Endothelial cell of umbilical vein (primary cell): ENCODE results near the gene PRKACB. TPM values are rescaled to one million over a fixed set of nuclear protein-coding genes. Genes with fewer than 3 reads are reported as not detected.

ENCODE experiments used
- BruUV-seq: library from RNA; stranded (reverse); fragments of 400-500 nt; replicated peaks from 2 replicates; lab custom pipeline; 2021; lab: Mats Ljungman, UMichigan
- CTCF ChIA-PET: fragments of 300-600, 350-600 bp; sonication (Branson Sonifier 250); formaldehyde crosslinking; loops from one replicate; lab custom pipeline; 2021; ENCODE audit warnings: antibody characterized with exemption, inconsistent platforms; lab: Charles Lee
- POLR2A ChIA-PET: fragments of 300-600, 350-600 bp; sonication (Branson Sonifier 250); formaldehyde crosslinking; loops from one replicate; lab custom pipeline; 2021; ENCODE audit warnings: antibody characterized with exemption, inconsistent platforms; lab: Charles Lee
- DNase-seq: peaks from one replicate; pipeline ENCODE4 v3.0.0-alpha.2; 2011; ENCODE audit warnings: low read depth, low spot score
- FAIRE-seq: peaks from 2 replicates; lab custom pipeline; 2011; peaks lifted over from hg19 to GRCh38; lab: Jason Lieb, UNC
- H2AFZ ChIP-seq: 2 replicates; pipeline ENCODE4 v1.6.0; 2012; ENCODE audit warnings: low read depth, low read length, control low read depth, inconsistent platforms
- H3K27ac ChIP-seq: 2 replicates; pipeline ENCODE4 v1.5.1; 2011; ENCODE audit warnings: low read depth, mild to moderate bottlenecking, control low read depth, low read length, moderate library complexity; ENCODE audit not compliant: insufficient read depth
- H3K27me3 ChIP-seq, 2 experiments: 2 replicates each; pipeline versions ENCODE4 v1.6.0 to v1.6.1; 2011; ENCODE audit warnings: low read length in 2 of 2, mixed read lengths in 1 of 2; ENCODE audit not compliant: control insufficient read depth in 2 of 2, insufficient read depth in 2 of 2
- H3K36me3 ChIP-seq, 2 experiments: 2 replicates in 1 of 2; 3 replicates in 1 of 2; pipeline ENCODE4 v1.5.1; 2011; ENCODE audit warnings: low read length in 2 of 2, mild to moderate bottlenecking in 1 of 2, moderate library complexity in 1 of 2; ENCODE audit not compliant: control insufficient read depth in 2 of 2, insufficient read depth in 2 of 2; ENCODE audit errors: extremely low read depth in 1 of 2
- H3K4me1 ChIP-seq: 3 replicates; pipeline ENCODE4 v1.5.1; 2011; ENCODE audit warnings: mild to moderate bottlenecking, low read length; ENCODE audit not compliant: control insufficient read depth, insufficient read depth; ENCODE audit errors: extremely low read depth
- H3K4me2 ChIP-seq: 2 replicates; pipeline ENCODE4 v1.6.1; 2011; ENCODE audit warnings: low read length, control low read depth, mixed read lengths; ENCODE audit not compliant: insufficient read depth
- H3K4me3 ChIP-seq, 3 experiments: fragments of 200-600 bp in 1 of 3; sonication (generic), shearing (Covaris generic) in 1 of 3; replicated peaks in 1 of 3; 2 replicates each; pipeline ENCODE4 v1.5.1; 2011 to 2016; ENCODE audit warnings: control low read depth in 3 of 3, low read length in 3 of 3, mild to moderate bottlenecking in 2 of 3, inconsistent platforms in 1 of 3, low read depth in 1 of 3, moderate library complexity in 1 of 3; ENCODE audit not compliant: insufficient read depth in 1 of 3
- H3K79me2 ChIP-seq: 2 replicates; pipeline ENCODE4 v1.6.0; 2012; ENCODE audit warnings: low read length, inconsistent platforms; ENCODE audit not compliant: control insufficient read depth, insufficient read depth
- H3K9ac ChIP-seq: replicated peaks from 2 replicates; pipeline ENCODE3; 2011; ENCODE audit warnings: low read length, control low read depth; ENCODE audit not compliant: insufficient read depth; ENCODE audit errors: extremely low read depth
- H3K9me1 ChIP-seq: replicated peaks from 3 replicates; pipeline ENCODE4 v1.6.0; 2011; ENCODE audit warnings: mild to moderate bottlenecking, low read length; ENCODE audit not compliant: control insufficient read depth, insufficient read depth; ENCODE audit errors: extremely low read depth
- H3K9me3 ChIP-seq: replicated peaks from 2 replicates; pipeline ENCODE4 v1.5.1; 2012; ENCODE audit warnings: low read length, inconsistent platforms; ENCODE audit not compliant: control insufficient read depth, insufficient read depth
- H4K20me1 ChIP-seq: replicated peaks from 2 replicates; pipeline ENCODE3; 2011; ENCODE audit warnings: mild to moderate bottlenecking, low read length; ENCODE audit not compliant: control insufficient read depth, insufficient read depth; ENCODE audit errors: extremely low read depth
- CTCF ChIP-seq, 2 donors: IDR thresholded peaks; 1 replicate in 1 of 2; 2 replicates in 1 of 2; pipeline ENCODE4 v1.5.1; 2011; ENCODE audit warnings: low read length in 2 of 2, mild to moderate bottlenecking in 2 of 2, moderate library complexity in 2 of 2, control low read depth in 1 of 2, inconsistent platforms in 1 of 2, low read depth in 1 of 2; ENCODE audit not compliant: insufficient read depth in 1 of 2; ENCODE audit errors: extremely low read depth in 1 of 2
- EZH2 ChIP-seq: IDR thresholded peaks from 2 replicates; pipeline ENCODE4 v1.6.1; 2012; ENCODE audit warnings: borderline replicate concordance, low read depth, mild to moderate bottlenecking, moderate library complexity, low read length, inconsistent platforms; ENCODE audit not compliant: severe bottlenecking
- FOS ChIP-seq: IDR thresholded peaks from 2 replicates; pipeline ENCODE4 v1.6.1; 2011; ENCODE audit warnings: mild to moderate bottlenecking, low read length, moderate library complexity, borderline replicate concordance; ENCODE audit not compliant: insufficient read depth
- GATA2 ChIP-seq: IDR thresholded peaks from 2 replicates; pipeline ENCODE4 v1.7.0; 2011; ENCODE audit warnings: low read depth, mild to moderate bottlenecking, moderate library complexity, mixed read lengths, low read length; ENCODE audit not compliant: insufficient read length, insufficient read depth
- JUN ChIP-seq: IDR thresholded peaks from 2 replicates; pipeline ENCODE4 v1.6.1; 2011; ENCODE audit warnings: borderline replicate concordance, low read depth; ENCODE audit not compliant: insufficient read length, insufficient read depth
- MAX ChIP-seq: IDR thresholded peaks from 2 replicates; pipeline ENCODE4 v1.6.1; 2011; ENCODE audit not compliant: insufficient read depth, insufficient read length
- MYC ChIP-seq: IDR thresholded peaks from one replicate; pipeline ENCODE4 v1.6.1; 2011; ENCODE audit warnings: mild to moderate bottlenecking, low read depth, low read length
- POLR2A ChIP-seq: IDR thresholded peaks from 2 replicates; pipeline ENCODE4 v1.6.1; 2012; ENCODE audit warnings: low read depth, mild to moderate bottlenecking, control low read depth, low read length
- POLR2AphosphoS5 ChIP-seq: IDR thresholded peaks from 2 replicates; pipeline ENCODE4 v1.6.1; 2012; ENCODE audit warnings: low read depth, mild to moderate bottlenecking, control low read depth, low read length, moderate library complexity; ENCODE audit not compliant: insufficient read depth
- dilution Hi-C: fragments of 300-500 bp; cut with MboI; formaldehyde crosslinking; loops from one replicate; pipeline ENCODE4 v1.15.0; 2019; ENCODE audit warnings: low sequenced_read_pairs; ENCODE audit not compliant: extremely low pct_ligation_motif_present
- intact Hi-C: fragments of 100-400 bp; cut with micrococcal nuclease; formaldehyde crosslinking; loops from one replicate; pipeline ENCODE4 v1.10.0; 2022
- polyA plus RNA-seq, 4 experiments: library from polyadenylated mRNA; depleted of rRNA in 3 of 4; stranded (reverse) in 3 of 4; unstranded in 1 of 4; fragments of >200 nt; gene quantifications; 2 replicates each; pipeline versions ENCODE4 v1.2.1 to v1.2.3, GENCODE V29; 2011 to 2012; ENCODE audit warnings: missing spikeins in 1 of 4
- total RNA-seq: library from RNA; stranded (reverse); gene quantifications from 2 replicates; pipeline ENCODE4 v1.2.3, GENCODE V29; 2021

The PRKACB gene
- total and polyA plus RNA-seq, 2 donors (not counting 3 experiments of a cell fraction or from before 2014, with no cell fraction given) = 19.1 to 77.5 TPM

- POLR2A ChIA-PET = no interaction called here
- H3K4me2 ChIP-seq = no peak overlapping the region
- no peaks in the 10 kb centered on the region for H3K27me3 ChIP-seq
- dilution Hi-C loops (no loop called here), intact Hi-C loops (no loop called here)
- no peaks in the 10 kb centered on the region for H4K20me1 ChIP-seq
- no peak for FAIRE-seq
- H3K4me1 ChIP-seq = no peaks in the 10 kb centered on the region
- TF ChIP-seq FOS = no peak
- no peak for TF ChIP-seq EZH2
- no peak for TF ChIP-seq GATA2
- TF ChIP-seq CTCF (IDR thresholded peaks at IDR 0.05; ENCODE audit: extremely low read depth in 1 of 2, insufficient read depth in 1 of 2, low read depth in 1 of 2, low read length in 2 of 2) = no peak
- TF ChIP-seq POLR2AphosphoS5 = no peak
- TF ChIP-seq MAX = no peak
- TF ChIP-seq MYC = no peak
- no peak for TF ChIP-seq JUN
- no peak for TF ChIP-seq POLR2A
- CTCF ChIA-PET = no interaction called here
- peaks cover 7% of the 10 kb centered on the region for H3K79me2 ChIP-seq
- no peak overlapping the region for H3K27ac ChIP-seq
- H3K9me3 ChIP-seq = no peaks in the 10 kb centered on the region
- DNase-seq = no peak
- no TSS peak for BruUV-seq
- H3K4me3 ChIP-seq = no peak overlapping the region
- H3K9me1 ChIP-seq = no peaks in the 10 kb centered on the region
- no peak overlapping the region for H3K9ac ChIP-seq
- no peak overlapping the region for H2AFZ ChIP-seq
- peaks cover 3 to 7% of the 10 kb centered on the region in 2 experiments for H3K36me3 ChIP-seq
These were observed 73.2 kb downstream of the PRKACB start for GRCh38 chr1:84217239-84217638.
